GM23248 (cell line): ENCODE measurements around the gene GMPPA. TPM values are rescaled to one million over a fixed set of nuclear protein-coding genes. Genes with fewer than 3 reads are reported as not detected.

Source experiments
- DNase-seq: peaks from one replicate; pipeline ENCODE4 v3.0.0-alpha.2; 2015
- H2AFZ ChIP-seq: fragments of 200-600 bp; sonication (generic); 2 replicates; pipeline ENCODE4 v1.6.1; 2016; ENCODE audit warnings: antibody characterized with exemption
- H3F3A ChIP-seq: fragments of 200-600 bp; sonication (generic); 2 replicates; pipeline ENCODE4 v1.6.1; 2016; ENCODE audit warnings: mild to moderate bottlenecking, antibody characterized with exemption, mixed run types; ENCODE audit not compliant: insufficient read depth
- H3K27ac ChIP-seq: fragments of 200-600 bp; sonication (generic); 2 replicates; pipeline ENCODE4 v1.5.1; 2016; ENCODE audit warnings: mild to moderate bottlenecking
- H3K27me3 ChIP-seq: fragments of 200-600 bp; sonication (generic); replicated peaks from 2 replicates; pipeline ENCODE4 v1.6.1; 2016; ENCODE audit warnings: mild to moderate bottlenecking; ENCODE audit not compliant: insufficient read depth
- H3K36me3 ChIP-seq: fragments of 200-600 bp; sonication (generic); 2 replicates; pipeline ENCODE4 v1.6.1; 2016; ENCODE audit warnings: low read depth, mild to moderate bottlenecking
- H3K4me1 ChIP-seq: fragments of 200-600 bp; sonication (generic); 2 replicates; pipeline ENCODE4 v1.6.1; 2016; ENCODE audit warnings: mild to moderate bottlenecking; ENCODE audit not compliant: insufficient read depth
- H3K4me2 ChIP-seq: fragments of 200-600 bp; sonication (generic); one replicate; pipeline ENCODE4 v1.6.1; 2016; ENCODE audit warnings: mild to moderate bottlenecking; ENCODE audit not compliant: unreplicated experiment
- H3K4me3 ChIP-seq: fragments of 200-600 bp; sonication (generic); 2 replicates; pipeline ENCODE4 v1.5.1; 2016; ENCODE audit warnings: mild to moderate bottlenecking
- H3K79me2 ChIP-seq: fragments of 200-600 bp; sonication (generic); 2 replicates; pipeline ENCODE4 v1.6.1; 2016; ENCODE audit warnings: mild to moderate bottlenecking; ENCODE audit not compliant: insufficient read depth
- H3K9ac ChIP-seq: fragments of 200-600 bp; sonication (generic); 2 replicates; pipeline ENCODE4 v1.6.1; 2016; ENCODE audit warnings: mild to moderate bottlenecking
- H3K9me2 ChIP-seq: fragments of 200-600 bp; sonication (generic); 2 replicates; pipeline ENCODE4 v1.6.1; 2016; ENCODE audit warnings: mixed run types, mild to moderate bottlenecking, moderate library complexity; ENCODE audit not compliant: insufficient read depth
- H3K9me3 ChIP-seq: fragments of 200-600 bp; sonication (generic); one replicate; pipeline ENCODE4 v1.6.1; 2017; ENCODE audit warnings: low read depth
- H4K20me1 ChIP-seq: fragments of 200-600 bp; sonication (generic); 2 replicates; pipeline ENCODE4 v1.6.0; 2016; ENCODE audit not compliant: insufficient read depth
- EZH2 ChIP-seq: fragments of 200-600 bp; sonication (generic); IDR thresholded peaks from 2 replicates; pipeline ENCODE4 v1.6.1; 2018; ENCODE audit warnings: antibody characterized with exemption, mild to moderate bottlenecking; ENCODE audit not compliant: insufficient read depth, poor library complexity, severe bottlenecking
- EZH2phosphoT487 ChIP-seq: fragments of 200-600 bp; sonication (generic); IDR thresholded peaks from 2 replicates; pipeline ENCODE4 v1.6.1; 2018; ENCODE audit warnings: antibody characterized with exemption, moderate library complexity, mild to moderate bottlenecking, low read depth; ENCODE audit not compliant: insufficient read depth
- WGBS, 2 experiments: methylation state at CpG; one replicate each; pipeline ENCODE4 v1.1.6; 2015 to 2017; ENCODE audit warnings: low lambda C conversion rate in 2 of 2, low coverage in 1 of 2; ENCODE audit errors: missing lambda C conversion rate in 2 of 2; 5-methylcytosine and 5-hydroxymethylcytosine counted together
- in situ Hi-C: fragments of 300-500 bp; cut with MboI; formaldehyde crosslinking; loops from 2 replicates; pipeline ENCODE4 v1.15.0; 2020
- polyA plus RNA-seq: library from polyadenylated mRNA; unstranded; fragments of >200 nt; fragmentation: Nextera tagmentation; extraction: Ambion mirVana; gene quantifications from 2 replicates; pipeline ENCODE4 v1.2.1, GENCODE V29; 2016
- total RNA-seq: library from RNA; depleted of rRNA; stranded (reverse); fragments of >200 nt; shearing (Covaris generic); gene quantifications from 2 replicates; pipeline ENCODE4 v1.2.3, GENCODE V29; 2014

GMPPA gene
- total and polyA plus RNA-seq, 2 experiments from 2014 or later = 60.6 to 65.6 TPM

DNA sequence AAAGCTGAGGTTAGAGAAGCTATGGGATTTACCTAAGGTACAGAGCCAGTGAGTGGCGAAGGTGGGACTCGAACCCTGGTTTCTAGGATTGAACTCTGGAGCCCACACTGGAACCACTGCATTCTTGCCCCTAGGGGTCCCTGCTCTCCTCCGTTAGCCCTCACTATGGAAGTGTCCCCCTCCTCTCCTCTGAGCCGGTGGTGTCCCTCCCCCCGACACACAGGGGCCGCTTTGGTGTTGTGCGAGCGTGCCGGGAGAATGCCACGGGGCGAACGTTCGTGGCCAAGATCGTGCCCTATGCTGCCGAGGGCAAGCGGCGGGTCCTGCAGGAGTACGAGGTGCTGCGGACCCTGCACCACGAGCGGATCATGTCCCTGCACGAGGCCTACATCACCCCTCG lies 8.5 kb upstream of the GMPPA start:
- H3K9me3 ChIP-seq = no peaks in the 10 kb centered on the region
- no peak for DNase-seq
- H3K36me3 ChIP-seq = no peaks in the 10 kb centered on the region
- in situ Hi-C loops = no loop called here
- H3K9ac ChIP-seq = no peak overlapping the region
- H3K4me3 ChIP-seq = no peak overlapping the region
- no peaks in the 10 kb centered on the region for H3K4me1 ChIP-seq
- H3K27ac ChIP-seq = no peak overlapping the region
- TF ChIP-seq EZH2 = no peak
- no peak for TF ChIP-seq EZH2phosphoT487
- WGBS, 2 experiments = 84 to 87% methylated on average over 21 to 23 of the region's 23 CpGs
- H4K20me1 ChIP-seq = no peaks in the 10 kb centered on the region
- no peak overlapping the region for H2AFZ ChIP-seq
- H3F3A ChIP-seq = no peaks in the 10 kb centered on the region
- H3K9me2 ChIP-seq = no peaks in the 10 kb centered on the region
- no peaks in the 10 kb centered on the region for H3K27me3 ChIP-seq
- no peak overlapping the region for H3K4me2 ChIP-seq
- no peaks in the 10 kb centered on the region for H3K79me2 ChIP-seq

- TF ChIP-seq EZH2 (no peak), EZH2phosphoT487 (no peak)
Observed at GRCh38 chr2:219490600-219491130, 8.0 kb upstream of the GMPPA start.

DNA sequence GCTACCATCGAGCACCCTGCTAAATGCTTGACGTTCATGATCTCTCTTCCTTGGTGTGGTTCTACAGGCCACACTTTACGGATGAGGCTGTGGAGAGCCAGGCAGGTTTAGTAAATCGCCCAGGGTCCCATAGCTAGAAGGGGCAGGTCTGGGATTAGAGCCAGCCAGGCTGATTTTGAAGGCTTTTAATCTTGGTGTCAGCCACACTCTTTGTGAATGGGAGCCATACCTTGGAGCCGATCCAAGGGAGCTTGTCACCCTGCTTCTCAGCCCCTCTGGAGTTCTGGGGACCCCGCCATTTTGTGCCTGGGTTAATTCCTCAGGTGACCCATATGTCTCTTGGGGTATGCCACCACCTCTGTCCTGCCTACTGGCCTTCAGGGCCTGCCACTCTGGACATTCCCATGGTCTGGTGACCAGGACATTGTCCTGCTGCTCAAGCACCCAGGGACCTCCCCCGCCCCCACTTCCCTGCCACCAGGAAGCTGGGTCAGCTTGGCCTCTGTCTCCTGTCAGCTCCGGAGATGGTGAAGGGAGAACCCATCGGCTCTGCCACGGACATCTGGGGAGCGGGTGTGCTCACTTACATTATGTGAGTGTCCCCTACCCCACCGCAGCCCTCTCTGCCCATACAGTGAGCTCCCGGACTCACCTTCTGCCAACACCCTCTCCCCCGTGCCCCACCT lies 7.3 kb upstream of the GMPPA start:
- H3K4me2 ChIP-seq = no peak overlapping the region
- no peak for DNase-seq
- WGBS, 2 experiments = 74 to 80% methylated on average over 14 of the region's 14 CpGs
- no peaks in the 10 kb centered on the region for H3K27me3 ChIP-seq
- no peak for TF ChIP-seq EZH2phosphoT487
- no peak for TF ChIP-seq EZH2
- in situ Hi-C loops = no loop called here
- H3K9me3 ChIP-seq = no peaks in the 10 kb centered on the region
- no peak overlapping the region for H2AFZ ChIP-seq
- no peaks in the 10 kb centered on the region for H3K9me2 ChIP-seq
- H4K20me1 ChIP-seq = no peaks in the 10 kb centered on the region
- no peaks in the 10 kb centered on the region for H3K4me1 ChIP-seq
- H3K9ac ChIP-seq = no peak overlapping the region
- H3K27ac ChIP-seq = no peak overlapping the region
- no peak overlapping the region for H3K4me3 ChIP-seq
- H3K36me3 ChIP-seq = no peaks in the 10 kb centered on the region
- H3F3A ChIP-seq = no peaks in the 10 kb centered on the region
- H3K79me2 ChIP-seq = no peaks in the 10 kb centered on the region

More at GRCh38 chr2:219490600-219491130, 8.0 kb upstream of the GMPPA start:
- no peak for DNase-seq
- H4K20me1 ChIP-seq = no peaks in the 10 kb centered on the region
- no peak overlapping the region for H2AFZ ChIP-seq
- H3K9ac ChIP-seq = no peak overlapping the region
- H3K9me3 ChIP-seq = no peaks in the 10 kb centered on the region
- in situ Hi-C loops = no loop called here
- H3F3A ChIP-seq = no peaks in the 10 kb centered on the region
- no peaks in the 10 kb centered on the region for H3K79me2 ChIP-seq
- H3K4me2 ChIP-seq = no peak overlapping the region
- H3K27me3 ChIP-seq = no peaks in the 10 kb centered on the region
- no peak overlapping the region for H3K4me3 ChIP-seq
- 82 to 87% methylated on average over 9 to 10 of the region's 10 CpGs for WGBS, 2 experiments
- no peaks in the 10 kb centered on the region for H3K9me2 ChIP-seq
- H3K4me1 ChIP-seq = no peaks in the 10 kb centered on the region
- no peak overlapping the region for H3K27ac ChIP-seq
- no peaks in the 10 kb centered on the region for H3K36me3 ChIP-seq

DNA sequence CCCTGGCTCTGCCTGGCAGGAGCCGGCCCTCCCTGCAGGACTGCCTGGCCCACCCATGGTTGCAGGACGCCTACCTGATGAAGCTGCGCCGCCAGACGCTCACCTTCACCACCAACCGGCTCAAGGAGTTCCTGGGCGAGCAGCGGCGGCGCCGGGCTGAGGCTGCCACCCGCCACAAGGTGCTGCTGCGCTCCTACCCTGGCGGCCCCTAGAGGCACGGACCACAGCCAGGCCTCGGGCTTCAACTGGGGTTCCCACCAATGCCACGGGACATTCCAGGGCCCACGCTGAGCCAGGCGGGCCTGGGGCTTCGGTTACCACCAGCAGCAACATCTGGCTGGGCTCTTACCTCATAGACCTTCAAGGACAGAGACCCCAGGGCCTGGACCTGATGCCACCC lies 6.1 kb upstream of the GMPPA start:
- Histone ChIP-seq H3F3A (no peaks in the 10 kb centered on the region), H3K9ac (no peak overlapping the region)
- DNase-seq = no peak

More for the DNA sequence above, 6.1 kb upstream of the GMPPA start:
- in situ Hi-C loops = no loop called here
- Histone ChIP-seq H3K27ac (no peak overlapping the region), H3K9me2 (no peaks in the 10 kb centered on the region), H3K4me3 (no peak overlapping the region), H4K20me1 (no peaks in the 10 kb centered on the region), H2AFZ (no peak overlapping the region), H3K9me3 (no peaks in the 10 kb centered on the region), H3K4me1 (no peaks in the 10 kb centered on the region), H3K4me2 (no peak overlapping the region), H3K36me3 (no peaks in the 10 kb centered on the region), H3K27me3 (no peaks in the 10 kb centered on the region), H3K79me2 (no peaks in the 10 kb centered on the region)
- 74 to 80% methylated on average over 14 to 20 of the region's 20 CpGs for WGBS, 2 experiments
- TF ChIP-seq EZH2 (no peak), EZH2phosphoT487 (no peak)
